Left ventricle myocardium superior (tissue), 1 donor: ENCODE results near the gene TMX3. TPM values are rescaled to one million over a fixed set of nuclear protein-coding genes. Genes with fewer than 3 reads are reported as not detected.

Experiments used
- ATAC-seq: fragments of 200-7000 bp; cut with Tn5 transposase; one replicate; pipeline ENCODE4 v1.9.1; 2020; ENCODE audit warnings: mild to moderate bottlenecking, moderate library complexity
- DNase-seq: peaks from one replicate; pipeline ENCODE4 v3.0.0-alpha.2; 2020
- intact Hi-C: fragments of 100-400 bp; cut with micrococcal nuclease; formaldehyde crosslinking; loops from one replicate; pipeline ENCODE4 v1.11.0; 2022
- total RNA-seq: library from RNA; stranded (reverse); fragmentation: NEBNext Ultra II Directional; extraction: Animal tissue kit (Norgen Biotek cat#: 25700); gene quantifications from one replicate; pipeline ENCODE4 v1.2.1, GENCODE V29; 2021
- donor health status: DM: no; HTN: yes; CAD: no; lungs with severe emphysema.

TMX3 gene
- total RNA-seq, 1 donor from 2014 or later, result 25.7 TPM

GRCh38 chr18:68648191-68648590 lies 66.7 kb downstream of the TMX3 start:
- intact Hi-C loops, result no loop called here
- no peak for DNase-seq
- no peak for ATAC-seq

GRCh38 chr18:68642003-68642402 lies 72.9 kb downstream of the TMX3 start:
- DNase-seq (no peak), ATAC-seq (no peak)
- intact Hi-C loops, result no loop called here

- DNase-seq (no peak), ATAC-seq (no peak)
- intact Hi-C loops, result no loop called here
Measured at GRCh38 chr18:68640861-68641260, 74.0 kb downstream of the TMX3 start.

GRCh38 chr18:68638613-68639012 lies 76.3 kb downstream of the TMX3 start:
- ATAC-seq, result no peak
- intact Hi-C loops, result no loop called here
- DNase-seq, result no peak

- intact Hi-C loops, result no loop called here
- DNase-seq (no peak), ATAC-seq (no peak)
Measured at GRCh38 chr18:68627812-68628211, 87.1 kb downstream of the TMX3 start.

Other genes with a start within 250 kb of the TMX3 start
- gene CCDC102B, start 83.0 kb upstream of the TMX3 start, total RNA-seq, result 4.9 TPM